ENCODE data around the gene CERK. TPM values are rescaled to one million over a fixed set of nuclear protein-coding genes. Genes with fewer than 3 reads are reported as not detected.

CERK gene
- total RNA-seq, 2 experiments from 2014 or later: 38.4 to 41.8 TPM

DNA sequence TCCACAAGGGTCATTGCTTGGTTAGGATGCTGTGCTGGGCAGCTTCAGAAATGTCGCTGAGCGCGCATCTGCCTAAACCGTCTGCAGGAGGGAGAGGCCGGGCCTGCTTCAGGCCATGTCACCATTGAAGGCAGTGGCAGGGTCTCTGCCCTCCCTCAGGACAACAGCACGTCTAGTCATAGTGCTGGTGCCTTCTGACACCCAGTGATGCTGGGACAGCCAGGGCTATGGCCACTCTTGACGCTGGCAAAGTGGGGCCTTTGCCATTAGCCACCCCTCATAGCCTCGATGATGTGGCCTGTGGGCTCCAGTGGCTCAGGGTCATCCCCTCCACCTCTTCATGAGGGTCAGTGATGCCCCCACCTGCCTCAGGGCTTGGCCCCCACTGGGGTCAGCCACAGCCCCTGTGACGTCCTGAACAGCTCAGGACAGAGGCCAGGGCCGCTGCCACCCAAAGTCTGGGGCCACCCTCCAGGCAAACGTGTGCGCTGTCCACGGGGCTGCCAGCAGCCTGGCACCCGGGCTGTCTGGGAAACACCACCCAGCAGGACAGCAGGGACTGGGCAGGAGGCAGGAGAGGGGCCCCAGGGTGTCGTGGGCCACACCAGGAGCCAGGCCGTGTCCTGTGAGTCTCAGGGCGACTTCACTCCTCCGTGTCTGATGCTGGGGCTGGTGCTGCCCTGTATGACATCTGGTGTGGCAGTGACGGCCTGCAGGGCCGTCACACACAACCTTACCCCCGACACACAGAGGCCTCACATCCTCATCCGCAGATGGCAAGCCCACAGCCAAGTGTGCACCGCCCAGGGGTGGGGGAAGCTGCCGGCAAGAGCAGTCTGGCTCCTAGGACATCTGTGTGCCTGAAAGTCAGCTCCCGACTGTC, 42.5 kb downstream of the CERK start:
- Mint-ChIP-seq H3K36me3 (ENCODE audit: low read depth) (peaks cover 22% of the 10 kb centered on the region), H3K27me3 (no peaks in the 10 kb centered on the region), H3K9me3 (no peaks in the 10 kb centered on the region), H3K4me3 (no peak overlapping the region), H3K4me1 (ENCODE audit: low read depth) (no peaks in the 10 kb centered on the region), H3K27ac (no peak overlapping the region)
- DNase-seq: no peak
- TF ChIP-seq CTCF (IDR thresholded peaks at IDR 0.05): no peak
- ATAC-seq: no peak
- ChIA-PET POLR2A (no interaction called here), CTCF (no interaction called here)
- intact Hi-C loops (cut with micrococcal nuclease): no loop called here

GRCh38 chr22:46694416-46695170, 43.5 kb downstream of the CERK start:
- ChIA-PET POLR2A (no interaction called here), CTCF (interaction anchor here (0.8 kb wide), 1 partner anchor 131 kb away, joined by 5 read pairs; no protein-coding TSS in a partner anchor)
- Mint-ChIP-seq H3K4me1 (ENCODE audit: low read depth) (no peaks in the 10 kb centered on the region), H3K9me3 (no peaks in the 10 kb centered on the region), H3K4me3 (no peak overlapping the region), H3K27me3 (no peaks in the 10 kb centered on the region), H3K27ac (no peak overlapping the region), H3K36me3 (ENCODE audit: low read depth) (peaks cover 23% of the 10 kb centered on the region)
- TF ChIP-seq CTCF (IDR thresholded peaks at IDR 0.05): no peak
- intact Hi-C loops (cut with micrococcal nuclease): no loop called here
- DNase-seq: no peak
- no peak for ATAC-seq

DNA sequence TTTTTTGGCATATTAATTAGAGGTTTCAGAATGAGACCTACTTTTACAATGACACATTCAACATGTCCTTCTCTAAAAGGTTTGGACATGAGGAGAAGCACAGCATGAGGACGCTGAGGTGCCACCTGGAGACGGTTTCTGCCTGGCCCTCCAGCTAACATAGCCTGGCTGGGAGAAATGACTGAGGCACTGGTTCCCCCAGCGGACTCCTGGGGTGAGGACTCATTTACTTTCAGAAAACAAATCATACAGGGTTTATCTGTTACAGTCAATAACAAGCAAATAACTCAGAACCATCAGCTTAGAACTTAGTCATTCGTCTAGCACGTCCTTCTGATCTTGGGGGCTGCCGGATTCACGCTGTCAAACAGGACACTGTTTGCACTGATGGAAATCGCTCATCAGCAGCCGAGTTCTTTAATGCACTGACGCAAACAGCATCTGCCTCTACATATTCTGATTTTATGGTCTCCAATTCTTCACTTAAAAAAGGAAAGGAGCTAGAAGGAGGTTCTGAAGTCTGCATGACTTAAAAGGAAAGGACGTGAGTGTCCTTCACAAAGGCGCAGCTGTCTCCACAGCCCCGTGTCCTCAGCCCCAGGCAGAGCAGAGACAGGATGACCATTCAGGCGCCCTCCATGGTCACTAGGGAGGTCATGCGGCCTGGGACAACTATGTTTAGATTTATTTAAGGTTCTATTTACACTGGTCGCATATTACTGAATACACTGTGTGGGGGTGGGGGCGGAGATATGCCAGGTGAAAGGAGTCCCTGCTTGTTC, 44.2 kb downstream of the CERK start:
- CTCF ChIA-PET: interaction anchor here (0.8 kb wide), 1 partner anchor 130 kb away, joined by 5 read pairs; no protein-coding TSS in a partner anchor
- no peak for DNase-seq
- no peak overlapping the region for H3K4me3 Mint-ChIP-seq
- no peak for TF ChIP-seq CTCF (IDR thresholded peaks at IDR 0.05)
- no peaks in the 10 kb centered on the region for H3K27me3 Mint-ChIP-seq
- intact Hi-C loops (cut with micrococcal nuclease): no loop called here
- H3K9me3 Mint-ChIP-seq: no peaks in the 10 kb centered on the region
- H3K27ac Mint-ChIP-seq: no peak overlapping the region
- peaks cover 17% of the 10 kb centered on the region for H3K36me3 Mint-ChIP-seq (ENCODE audit: low read depth)
- POLR2A ChIA-PET: no interaction called here
- H3K4me1 Mint-ChIP-seq (ENCODE audit: low read depth): no peaks in the 10 kb centered on the region
- ATAC-seq: peak; percentile 10

- Mint-ChIP-seq H3K4me1 (ENCODE audit: low read depth) (no peaks in the 10 kb centered on the region), H3K27me3 (no peaks in the 10 kb centered on the region), H3K27ac (no peak overlapping the region), H3K36me3 (ENCODE audit: low read depth) (peaks cover 16% of the 10 kb centered on the region), H3K9me3 (no peaks in the 10 kb centered on the region), H3K4me3 (no peak overlapping the region)
- ATAC-seq: no peak
- no peak for TF ChIP-seq CTCF (IDR thresholded peaks at IDR 0.05)
- DNase-seq: no peak
- intact Hi-C loops (cut with micrococcal nuclease): no loop called here
- ChIA-PET POLR2A (no interaction called here), CTCF (interaction anchor here (0.7 kb wide), 1 partner anchor 128 kb away, joined by 3 read pairs; no protein-coding TSS in a partner anchor)
These were observed 46.5 kb downstream of the CERK start for GRCh38 chr22:46691571-46691970.
